ENCODE data around the gene TASP1. TPM values are rescaled to one million over a fixed set of nuclear protein-coding genes. Genes with fewer than 3 reads are reported as not detected.

TASP1 gene
- total and polyA plus RNA-seq, 7 donors = 4.8 to 13.0 (median 8.3) TPM

GRCh38 chr20:13525225-13525940 lies 113.3 kb downstream of the TASP1 start:
- Histone ChIP-seq H3K36me3 (peaks cover 0 to 8% (median 0%) of the 10 kb centered on the region in 4 donors), H3K4me3 (no peak overlapping the region), H3K27me3 (no peaks in the 10 kb centered on the region), H3K4me1 (peaks cover 0 to 5% (median 3%) of the 10 kb centered on the region in 4 donors), H3K27ac (no peak overlapping the region), H3K9me3 (no peaks in the 10 kb centered on the region)
- DNase-seq = no peak
- TF ChIP-seq EP300 (IDR thresholded peaks at IDR 0.05) (no peak), POLR2A (IDR thresholded peaks at IDR 0.05) (no peak), POLR2AphosphoS5 (IDR thresholded peaks at IDR 0.05) (no peak)
- TF ChIP-seq, protein P1, sequence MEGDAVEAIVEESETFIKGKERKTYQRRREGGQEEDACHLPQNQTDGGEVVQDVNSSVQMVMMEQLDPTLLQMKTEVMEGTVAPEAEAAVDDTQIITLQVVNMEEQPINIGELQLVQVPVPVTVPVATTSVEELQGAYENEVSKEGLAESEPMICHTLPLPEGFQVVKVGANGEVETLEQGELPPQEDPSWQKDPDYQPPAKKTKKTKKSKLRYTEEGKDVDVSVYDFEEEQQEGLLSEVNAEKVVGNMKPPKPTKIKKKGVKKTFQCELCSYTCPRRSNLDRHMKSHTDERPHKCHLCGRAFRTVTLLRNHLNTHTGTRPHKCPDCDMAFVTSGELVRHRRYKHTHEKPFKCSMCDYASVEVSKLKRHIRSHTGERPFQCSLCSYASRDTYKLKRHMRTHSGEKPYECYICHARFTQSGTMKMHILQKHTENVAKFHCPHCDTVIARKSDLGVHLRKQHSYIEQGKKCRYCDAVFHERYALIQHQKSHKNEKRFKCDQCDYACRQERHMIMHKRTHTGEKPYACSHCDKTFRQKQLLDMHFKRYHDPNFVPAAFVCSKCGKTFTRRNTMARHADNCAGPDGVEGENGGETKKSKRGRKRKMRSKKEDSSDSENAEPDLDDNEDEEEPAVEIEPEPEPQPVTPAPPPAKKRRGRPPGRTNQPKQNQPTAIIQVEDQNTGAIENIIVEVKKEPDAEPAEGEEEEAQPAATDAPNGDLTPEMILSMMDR (IDR thresholded peaks at IDR 0.05) = no peak
- intact Hi-C loops (cut with DNase I) = no loop called here
- 94 to 95% methylated on average over 4 of the region's 4 CpGs for WGBS, 2 donors

- Histone ChIP-seq H3K27ac (no peak overlapping the region), H3K9me3 (no peaks in the 10 kb centered on the region), H3K27me3 (no peaks in the 10 kb centered on the region), H3K4me3 (no peak overlapping the region), H3K36me3 (peaks cover 0 to 8% (median 0%) of the 10 kb centered on the region in 4 donors), H3K4me1 (peaks cover 0 to 5% (median 3%) of the 10 kb centered on the region in 4 donors)
- TF ChIP-seq POLR2A (IDR thresholded peaks at IDR 0.05) = no peak
- TF ChIP-seq EP300 (IDR thresholded peaks at IDR 0.05) = no peak
- TF ChIP-seq POLR2AphosphoS5 (IDR thresholded peaks at IDR 0.05) = no peak
- TF ChIP-seq, protein P1 (IDR thresholded peaks at IDR 0.05) = no peak
- intact Hi-C loops (cut with DNase I) = no loop called here
- no peak for DNase-seq
- WGBS, 2 donors = 92 to 96% methylated on average over 1 of the region's 1 CpG
Measured at GRCh38 chr20:13524339-13524738, 114.4 kb downstream of the TASP1 start.

- peaks cover 0 to 3% (median 0%) of the 10 kb centered on the region in 4 donors for H3K36me3 ChIP-seq
- no peaks in the 10 kb centered on the region for H3K9me3 ChIP-seq
- TF ChIP-seq POLR2AphosphoS5 (IDR thresholded peaks at IDR 0.05) (no peak), POLR2A (IDR thresholded peaks at IDR 0.05) (no peak), EP300 (IDR thresholded peaks at IDR 0.05) (no peak)
- TF ChIP-seq, protein P1 (IDR thresholded peaks at IDR 0.05) = no peak
- H3K4me3 ChIP-seq = no peak overlapping the region
- peaks cover 0 to 15% (median 5%) of the 10 kb centered on the region in 4 donors for H3K4me1 ChIP-seq
- no peak for DNase-seq
- intact Hi-C loops (cut with DNase I) = no loop called here
- no peak overlapping the region for H3K27ac ChIP-seq
- no peaks in the 10 kb centered on the region for H3K27me3 ChIP-seq
Measured at GRCh38 chr20:13517831-13518230, 120.9 kb downstream of the TASP1 start.

DNA sequence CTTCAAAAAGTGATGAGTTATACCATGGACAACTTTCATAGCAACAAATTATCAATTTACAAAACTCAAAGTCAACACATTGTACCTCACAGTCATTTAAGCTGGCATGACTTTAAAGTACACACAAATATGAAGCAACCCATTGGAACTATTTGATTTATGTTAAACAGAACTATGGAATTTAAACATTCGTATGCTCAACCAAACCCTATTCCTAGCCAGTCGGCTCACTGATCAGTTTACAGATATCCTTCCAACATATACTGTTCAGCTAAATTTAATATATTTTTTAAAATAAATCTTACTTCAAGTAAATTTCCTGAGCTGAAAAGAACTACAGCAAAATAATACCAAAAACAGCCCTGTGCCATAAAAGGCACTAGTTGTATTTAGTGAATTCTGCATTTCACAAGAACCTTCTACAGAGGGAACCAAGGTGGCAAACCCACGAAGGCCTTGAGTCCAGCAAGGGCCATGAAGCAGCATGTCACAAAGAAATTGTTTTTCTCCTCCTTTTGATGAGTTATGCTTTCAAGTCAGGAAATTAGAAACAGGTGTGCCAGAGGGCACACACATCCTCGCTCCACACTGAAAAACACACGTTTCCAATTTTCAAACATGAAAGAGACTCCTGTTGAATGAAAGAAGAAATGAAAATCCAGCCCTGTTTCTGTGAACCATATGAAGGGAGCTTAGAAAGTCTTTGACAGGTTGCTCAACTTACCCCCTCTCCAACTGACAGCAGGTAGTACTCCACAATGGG lies 122.8 kb downstream of the TASP1 start:
- 82 to 92% methylated on average over 5 of the region's 5 CpGs for WGBS, 2 donors
- TF ChIP-seq EP300 (IDR thresholded peaks at IDR 0.05) (no peak), POLR2A (IDR thresholded peaks at IDR 0.05) (no peak), POLR2AphosphoS5 (IDR thresholded peaks at IDR 0.05) (no peak)
- TF ChIP-seq, protein P1 (IDR thresholded peaks at IDR 0.05) = no peak
- H3K9me3 ChIP-seq = no peaks in the 10 kb centered on the region
- intact Hi-C loops (cut with DNase I) = no loop called here
- H3K36me3 ChIP-seq = peaks cover 0 to 3% (median 0%) of the 10 kb centered on the region in 4 donors
- no peak overlapping the region for H3K4me3 ChIP-seq
- DNase-seq = no peak
- H3K4me1 ChIP-seq = peaks cover 0 to 15% (median 5%) of the 10 kb centered on the region in 4 donors
- H3K27me3 ChIP-seq = no peaks in the 10 kb centered on the region
- H3K27ac ChIP-seq = no peak overlapping the region
